ENCODE measurements around the gene ELF4. TPM values are rescaled to one million over a fixed set of nuclear protein-coding genes. Genes with fewer than 3 reads are reported as not detected.

The ELF4 gene
- total RNA-seq, 1 experiment from 2014 or later: 16.0 TPM

GRCh38 chrX:130020661-130021324, 89.5 kb downstream of the ELF4 start:
- in situ Hi-C loops (cut with HindIII; ENCODE audit: low pct_unique_long_range_greater_than_20kb, low sequenced_read_pairs): no loop called here
- DNase-seq (ENCODE audit: low read depth): no peak

GRCh38 chrX:130018143-130018542, 92.2 kb downstream of the ELF4 start:
- DNase-seq (ENCODE audit: low read depth): no peak
- in situ Hi-C loops (cut with HindIII; ENCODE audit: low pct_unique_long_range_greater_than_20kb, low sequenced_read_pairs): no loop called here

GRCh38 chrX:130015181-130015580, 95.1 kb downstream of the ELF4 start:
- in situ Hi-C loops (cut with HindIII; ENCODE audit: low pct_unique_long_range_greater_than_20kb, low sequenced_read_pairs): no loop called here
- DNase-seq (ENCODE audit: low read depth): no peak

Other genes with a start within 250 kb of the ELF4 start
- gene UTP14A, start 204.3 kb downstream of the ELF4 start, total RNA-seq (2014; rRNA removed; shearing (Covaris generic); ENCODE audit: low replicate concordance): 6.9 and 15.1 TPM in 2 replicates
- gene BCORL1, start 127.9 kb downstream of the ELF4 start, total RNA-seq (2014; rRNA removed; shearing (Covaris generic); ENCODE audit: low replicate concordance): 0.06 and 0.44 TPM in 2 replicates
- gene AIFM1, start 55.3 kb upstream of the ELF4 start, total RNA-seq (2014; rRNA removed; shearing (Covaris generic); ENCODE audit: low replicate concordance): 29.7 and 39.0 TPM in 2 replicates
- gene RAB33A, start 61.5 kb upstream of the ELF4 start, total RNA-seq (2014; rRNA removed; shearing (Covaris generic); ENCODE audit: low replicate concordance): not detected in 2 replicates
- gene ZNF280C, start 158.4 kb upstream of the ELF4 start, total RNA-seq (2014; rRNA removed; shearing (Covaris generic); ENCODE audit: low replicate concordance): 2.9 and 6.5 TPM in 2 replicates
- 4.1 and 5.0 TPM in 2 replicates for gene SLC25A14, start 229.4 kb upstream of the ELF4 start, total RNA-seq (2014; rRNA removed; shearing (Covaris generic); ENCODE audit: low replicate concordance)